DMS79 (cell line): ENCODE data around the gene SLC22A3.
"Not testable (repeated sequence)": the region's sequence is repeated elsewhere in the genome, so short reads cannot be mapped to it uniquely, and the experiment has no call there.

Experiments used
- DNase-seq: peaks from one replicate; lab custom pipeline; 2025; lab: John Stamatoyannopoulos, UW

Gene SLC22A3

DNA sequence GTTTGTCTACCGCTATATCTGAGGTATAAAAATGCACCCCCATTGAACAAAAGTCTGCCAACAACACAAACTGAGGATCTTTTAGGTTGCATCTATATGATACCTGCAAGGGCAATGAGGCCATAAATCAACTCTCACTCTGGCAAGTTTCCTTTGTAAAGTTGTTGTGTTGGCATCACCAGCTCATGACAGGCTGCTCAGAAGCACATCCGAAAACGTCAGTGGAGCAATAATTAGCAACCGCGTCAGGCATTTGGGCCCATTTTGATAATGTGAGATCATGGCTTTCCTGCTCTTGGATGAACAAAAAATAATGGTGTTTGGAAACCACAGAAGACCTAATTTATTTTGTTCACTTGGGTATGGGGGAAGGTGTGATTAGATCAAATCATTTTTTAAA is 12.0 kb upstream of the SLC22A3 start:
- no peak for DNase-seq

DNA sequence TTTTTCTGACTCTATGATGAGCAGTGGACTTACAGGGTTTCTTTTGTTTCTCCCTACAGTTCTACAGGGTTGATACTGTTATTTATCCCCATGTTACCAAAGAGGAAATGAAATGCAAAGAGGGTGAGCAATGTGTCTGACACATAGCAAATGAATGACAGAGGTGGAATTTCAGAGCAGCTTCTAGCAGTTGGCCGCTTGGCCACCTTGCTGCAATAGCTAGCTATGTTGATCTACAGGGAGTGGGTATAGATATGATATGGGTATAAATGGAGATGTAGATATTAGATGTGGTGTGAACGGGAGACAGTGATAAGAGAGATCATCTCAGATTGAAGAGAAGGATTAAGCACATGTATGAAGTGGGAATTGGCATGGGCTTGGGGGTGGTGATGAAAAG is 10.9 kb upstream of the SLC22A3 start:
- no peak for DNase-seq

DNA sequence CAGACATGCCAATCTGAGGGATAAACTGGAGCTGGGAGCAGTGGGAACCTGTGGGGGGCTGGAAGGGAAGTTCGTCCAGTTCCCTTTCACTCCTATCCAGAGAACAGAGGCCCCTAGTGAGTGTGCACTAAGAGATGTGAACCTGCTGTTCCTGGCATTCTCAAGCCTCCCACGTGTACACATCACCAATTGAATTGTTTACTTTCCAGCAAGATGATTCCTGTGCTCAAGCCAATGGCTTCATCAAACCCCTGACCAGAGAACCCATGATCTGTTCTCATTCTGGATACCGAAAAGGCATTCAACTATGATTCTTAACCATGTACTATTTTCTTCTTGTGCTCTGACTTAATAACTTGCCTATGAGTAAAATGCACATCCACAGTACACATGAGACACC is 10.2 kb upstream of the SLC22A3 start:
- DNase-seq: no peak

DNA sequence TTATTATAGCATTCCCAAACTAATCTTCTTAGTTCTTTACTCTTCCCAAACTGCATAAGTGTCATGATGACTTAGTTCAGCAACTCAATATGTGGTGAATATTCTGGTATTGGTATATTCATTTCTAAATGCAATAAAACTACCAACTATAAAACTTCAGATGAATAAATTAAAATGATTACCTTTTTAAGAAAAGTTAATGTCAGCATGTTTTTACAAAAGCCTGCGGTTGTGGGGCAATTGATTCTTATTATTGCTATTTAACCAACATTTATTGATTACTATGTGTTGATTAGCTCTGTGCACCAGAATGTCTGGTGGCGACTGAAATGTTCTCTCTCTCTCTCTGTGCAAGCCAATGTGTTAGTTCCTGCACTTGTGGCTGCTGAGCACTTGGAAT is 5.0 kb upstream of the SLC22A3 start:
- DNase-seq: no peak

DNA sequence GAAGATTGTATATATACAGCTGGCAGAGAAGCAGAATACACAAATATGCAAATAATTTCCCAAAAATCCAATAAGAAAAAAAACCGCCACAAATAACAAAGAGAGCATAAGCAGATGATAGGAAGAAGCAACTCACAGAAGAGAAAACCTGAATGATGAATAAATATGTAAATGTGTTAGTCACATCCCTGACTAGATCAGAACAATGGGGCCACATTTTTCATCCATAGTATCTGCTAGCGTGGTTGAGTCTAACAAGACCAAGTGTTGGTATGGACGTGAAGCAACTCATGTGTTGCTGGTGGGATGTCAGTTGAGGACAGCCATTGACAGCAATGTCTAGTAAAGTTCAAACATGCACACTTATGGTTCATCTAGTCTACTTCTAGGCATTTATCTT is 3.9 kb upstream of the SLC22A3 start:
- no peak for DNase-seq

DNA sequence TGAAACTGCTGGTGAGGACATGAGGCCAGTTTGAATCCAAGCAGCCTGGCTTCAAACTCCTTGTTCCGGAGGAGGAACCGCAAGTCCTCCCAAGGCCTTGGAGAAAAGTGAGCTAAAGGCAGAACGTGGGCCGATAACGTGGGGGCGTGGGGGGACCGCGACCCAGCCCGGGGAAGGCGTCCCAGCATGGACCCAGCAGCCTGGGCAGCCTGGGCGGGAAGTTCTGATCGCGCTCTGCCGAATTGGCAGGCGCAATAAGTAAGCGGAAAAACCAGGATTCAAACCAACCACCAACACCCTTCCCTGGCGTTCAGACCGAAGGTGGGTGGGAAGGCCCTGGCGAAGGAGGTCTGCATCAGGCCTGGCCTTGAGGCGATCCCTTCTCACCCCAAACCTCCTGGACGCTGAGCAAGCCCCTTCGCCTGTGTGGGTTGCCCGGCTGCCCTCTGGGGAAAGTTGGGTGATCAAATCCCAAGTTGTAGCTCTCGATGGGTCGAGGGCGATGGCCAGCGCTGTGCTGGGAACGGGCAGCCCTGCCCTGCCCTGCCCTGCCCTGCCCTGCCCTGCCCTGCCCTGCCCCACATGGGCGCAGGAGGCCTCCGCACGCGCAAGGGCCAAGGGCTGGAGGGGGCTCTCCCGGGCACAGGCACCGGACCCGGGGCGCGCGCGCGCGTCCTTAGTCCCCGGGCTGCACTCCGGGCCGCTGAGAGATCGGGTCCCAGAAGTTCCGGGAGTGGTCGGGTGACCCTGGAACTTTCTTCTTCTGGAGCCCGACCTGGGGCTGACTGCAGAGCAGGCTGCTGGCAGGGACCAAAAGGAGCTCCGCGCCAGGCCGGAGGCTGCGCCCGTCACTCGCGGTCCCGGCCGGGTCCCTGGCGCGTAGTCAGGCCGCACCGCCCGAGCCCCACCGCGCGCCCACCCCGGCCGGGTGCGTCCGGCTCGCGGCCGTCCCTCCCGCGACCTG is 637 bp upstream of the SLC22A3 start:
- no peak for DNase-seq

DNA sequence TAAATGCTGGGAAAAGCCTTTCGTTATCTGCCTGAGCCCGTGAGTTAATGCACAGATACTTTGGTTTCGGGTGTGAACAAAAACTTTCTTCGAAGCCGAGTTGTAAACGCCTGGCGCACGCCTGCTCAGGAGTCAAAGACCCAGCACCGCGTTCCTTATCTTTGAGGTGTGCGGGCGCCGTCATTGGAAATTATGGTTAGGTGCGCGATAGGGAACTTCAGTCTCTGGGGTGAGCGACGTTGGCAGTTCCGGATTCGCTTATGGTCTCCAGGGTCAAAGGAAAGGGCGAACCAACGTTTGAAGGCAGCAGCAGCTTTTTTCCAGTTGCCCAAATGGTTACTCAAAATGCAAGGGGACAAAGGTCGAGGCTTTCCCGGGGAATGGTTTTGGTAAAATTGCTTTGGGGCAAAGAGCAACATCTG is 853 bp downstream of the SLC22A3 start:
- DNase-seq: no peak

DNA sequence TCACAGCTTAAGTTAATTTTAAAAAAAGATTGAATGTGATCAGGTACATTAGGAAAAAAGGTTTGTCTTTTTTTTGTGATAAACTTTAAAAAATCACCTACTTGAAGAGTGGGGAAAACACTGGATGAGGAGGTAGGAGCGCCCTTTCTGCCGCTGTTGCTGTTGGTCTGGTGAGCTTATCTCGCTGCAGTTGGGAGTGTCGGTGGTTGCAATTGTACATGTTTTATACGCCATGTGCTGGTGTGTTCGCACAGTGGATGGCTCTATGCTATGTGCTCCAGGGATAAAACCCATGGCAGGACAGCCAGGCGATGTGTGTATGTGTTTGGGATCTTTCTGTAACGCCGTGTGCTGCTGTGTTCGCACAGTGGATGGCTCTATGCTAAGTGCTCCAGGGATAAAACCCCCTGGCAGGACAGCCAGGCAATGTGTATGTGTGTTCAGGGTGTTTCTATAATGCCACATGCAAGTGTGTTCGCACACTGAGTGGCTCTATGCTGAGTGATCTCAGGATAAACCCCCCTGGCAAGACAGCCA is 1.7 kb downstream of the SLC22A3 start:
- DNase-seq: no peak

DNA sequence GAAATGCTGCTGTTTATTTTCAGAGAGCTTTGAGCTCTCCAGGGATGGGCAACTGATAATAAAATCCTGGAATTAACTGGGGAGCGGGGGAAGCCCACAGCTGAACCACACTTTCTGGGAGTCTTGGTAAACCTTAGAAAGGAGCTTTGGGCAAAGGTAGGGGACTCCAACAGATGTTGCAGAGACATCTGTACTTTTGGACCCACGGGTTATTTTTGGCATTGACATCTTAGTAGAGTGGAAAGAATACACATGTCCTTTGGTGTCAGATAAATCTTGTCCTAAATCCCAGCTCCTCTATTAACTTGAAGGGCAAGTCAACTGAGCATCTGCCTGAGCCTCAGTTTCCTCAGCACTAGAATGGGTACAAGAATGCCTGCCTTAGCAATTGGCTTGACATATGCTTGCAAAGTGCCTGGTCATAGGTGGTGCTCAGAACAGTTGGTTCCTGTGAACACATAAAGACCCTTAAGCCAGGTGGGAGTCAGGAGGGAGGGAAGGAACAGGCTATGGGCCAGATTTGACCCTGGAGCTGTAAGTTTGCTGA is 5.8 kb downstream of the SLC22A3 start:
- DNase-seq: no peak

DNA sequence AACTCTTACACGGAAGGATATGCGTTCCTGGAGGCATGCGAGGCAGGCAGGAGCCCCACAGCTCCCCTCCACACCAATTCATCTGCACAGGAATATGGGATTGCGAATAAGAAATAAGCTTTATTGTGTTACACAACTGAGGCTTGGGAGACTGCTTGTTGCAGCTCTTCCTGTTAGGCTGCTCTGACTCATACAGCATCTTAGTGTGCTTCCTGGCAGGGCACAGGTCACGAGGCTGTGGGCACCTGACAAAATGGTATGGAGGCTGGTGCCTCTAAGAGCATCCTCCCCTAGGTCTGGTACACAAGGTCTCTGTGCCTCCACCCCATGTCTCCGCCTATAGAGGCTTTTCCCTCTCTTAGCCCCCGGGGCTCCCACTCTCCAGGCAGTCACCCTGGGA is 6.8 kb downstream of the SLC22A3 start:
- no peak for DNase-seq

DNA sequence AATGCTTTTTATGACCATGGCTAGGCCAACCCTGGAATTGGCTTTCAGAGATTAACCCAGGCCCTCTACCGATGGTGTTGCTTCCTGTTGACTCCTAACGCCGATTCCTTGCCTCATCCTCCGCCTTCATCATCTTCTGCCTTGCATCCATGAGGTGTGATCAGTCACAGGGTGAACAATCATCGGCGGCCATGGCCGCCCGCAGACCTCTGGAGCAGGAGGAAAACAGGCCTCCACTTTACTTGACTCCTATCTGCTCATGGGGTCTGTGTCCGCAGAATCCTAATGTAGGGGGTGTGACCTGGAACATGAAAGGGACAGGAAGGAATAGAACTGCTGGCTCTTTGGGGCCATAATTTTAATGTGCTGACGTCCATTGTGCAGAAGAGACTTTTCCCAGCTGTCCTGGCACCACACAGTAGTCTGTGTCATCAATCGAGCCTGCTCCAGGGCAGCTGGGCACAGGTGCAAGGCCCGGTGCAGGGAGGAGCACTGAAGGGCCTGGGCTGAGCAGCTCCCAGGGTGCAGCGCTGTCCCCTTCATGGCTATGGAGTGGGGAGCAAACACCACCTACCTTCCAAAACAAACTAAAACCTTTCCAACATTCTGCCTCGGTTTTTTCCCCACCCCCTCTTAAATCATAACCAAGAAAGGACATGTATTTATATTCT is 8.0 kb downstream of the SLC22A3 start:
- DNase-seq: no peak

DNA sequence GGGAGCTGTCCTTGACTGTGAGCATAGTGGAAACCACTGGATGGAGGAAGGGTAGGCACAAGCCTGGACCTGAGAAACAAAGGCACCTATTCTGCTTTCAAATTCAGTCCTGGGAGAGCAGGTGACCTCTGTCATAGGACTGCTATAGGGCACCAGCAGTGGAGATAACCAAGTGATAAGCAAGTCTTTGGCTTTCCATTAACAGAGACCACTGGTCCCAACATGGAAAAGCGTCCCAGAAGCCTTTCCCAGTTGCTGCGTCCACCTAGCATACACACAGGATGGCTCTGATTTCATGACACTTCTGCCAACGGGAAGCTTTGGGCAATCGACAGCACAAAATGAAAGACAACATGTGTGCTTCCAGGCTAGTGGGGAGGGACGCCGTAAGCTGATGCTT is 8.9 kb downstream of the SLC22A3 start:
- DNase-seq: no peak

DNA sequence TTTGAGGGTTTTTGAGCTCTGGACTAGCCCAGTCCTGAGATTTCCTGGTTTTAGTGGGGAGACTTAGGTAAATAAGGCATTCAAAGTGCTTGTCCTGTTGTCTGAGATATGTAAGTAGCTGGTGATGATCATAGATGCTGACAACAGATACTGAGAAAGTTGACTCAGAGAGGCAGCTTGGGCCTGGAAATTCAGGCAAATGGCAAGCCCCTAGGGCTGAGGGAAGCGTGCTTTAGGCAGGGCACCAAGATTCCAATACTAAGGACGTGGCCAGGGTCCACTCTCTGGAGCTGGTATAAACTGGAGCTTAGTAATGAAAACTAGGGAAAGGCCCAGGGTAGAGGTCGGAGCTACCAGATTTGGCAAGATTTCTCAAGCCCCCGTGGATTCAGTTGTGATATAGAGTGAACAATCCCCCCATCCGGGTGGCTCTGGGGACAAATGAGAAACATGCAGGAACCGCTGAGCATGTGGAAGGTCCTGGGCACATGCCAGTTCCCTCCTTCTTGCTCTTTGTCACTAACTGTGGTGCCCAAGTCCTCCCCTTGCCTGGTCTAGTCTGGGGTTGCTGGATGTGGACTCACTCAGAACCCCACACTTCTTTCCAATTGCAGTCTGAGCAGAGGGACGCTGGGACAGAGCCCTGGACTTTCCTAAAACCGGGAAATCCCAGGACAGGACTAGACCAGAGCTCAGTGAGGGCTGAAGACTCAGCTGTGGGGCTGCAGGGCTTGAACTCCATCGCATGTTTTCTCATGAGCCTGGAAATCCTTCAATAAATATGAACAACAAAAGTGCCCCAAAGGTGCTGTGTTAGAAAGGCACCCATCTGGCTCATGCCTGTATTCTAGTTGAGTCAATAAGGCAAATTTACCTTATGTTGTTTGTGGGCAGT is 10.3 kb downstream of the SLC22A3 start:
- DNase-seq: no peak

DNA sequence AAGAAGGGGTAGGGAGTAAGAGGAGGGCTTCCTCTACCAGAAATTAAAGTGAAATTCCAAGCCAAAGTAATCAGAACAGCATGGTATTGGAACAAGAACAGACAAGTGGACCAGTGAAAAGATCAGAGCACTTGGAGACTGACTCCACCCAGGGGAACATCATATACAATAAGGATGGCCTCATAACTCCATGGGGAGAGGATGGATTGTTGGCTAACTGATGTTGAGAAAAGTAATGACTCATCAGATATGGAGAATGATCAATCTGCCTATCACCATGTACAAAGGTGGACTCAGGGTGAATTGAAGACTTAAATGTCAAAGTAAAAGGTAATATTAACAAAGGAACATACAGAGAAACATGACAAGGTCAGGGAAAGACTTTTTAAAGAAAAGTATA is 12.8 kb downstream of the SLC22A3 start:
- DNase-seq: no peak

DNA sequence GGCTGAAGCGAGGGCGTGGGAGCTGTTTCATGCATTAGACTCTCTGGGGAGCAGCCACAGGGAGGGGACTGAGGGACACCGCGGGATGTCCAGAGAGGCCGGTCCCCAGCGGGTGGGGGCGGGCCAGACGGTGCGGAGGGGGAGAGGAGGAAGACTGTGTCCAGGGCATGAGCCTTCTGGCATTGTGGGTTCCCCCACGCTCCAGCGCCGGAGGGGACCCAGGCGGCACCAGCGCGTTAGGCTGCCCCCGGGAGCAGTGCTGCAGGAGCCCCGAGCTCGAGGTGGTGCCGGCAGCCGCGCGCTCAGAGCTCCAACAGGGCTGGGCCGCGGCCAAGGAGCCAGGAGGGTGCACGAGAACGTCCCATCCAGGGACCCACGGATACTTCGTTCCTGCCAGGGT is 14.4 kb downstream of the SLC22A3 start:
- DNase-seq: no peak

DNA sequence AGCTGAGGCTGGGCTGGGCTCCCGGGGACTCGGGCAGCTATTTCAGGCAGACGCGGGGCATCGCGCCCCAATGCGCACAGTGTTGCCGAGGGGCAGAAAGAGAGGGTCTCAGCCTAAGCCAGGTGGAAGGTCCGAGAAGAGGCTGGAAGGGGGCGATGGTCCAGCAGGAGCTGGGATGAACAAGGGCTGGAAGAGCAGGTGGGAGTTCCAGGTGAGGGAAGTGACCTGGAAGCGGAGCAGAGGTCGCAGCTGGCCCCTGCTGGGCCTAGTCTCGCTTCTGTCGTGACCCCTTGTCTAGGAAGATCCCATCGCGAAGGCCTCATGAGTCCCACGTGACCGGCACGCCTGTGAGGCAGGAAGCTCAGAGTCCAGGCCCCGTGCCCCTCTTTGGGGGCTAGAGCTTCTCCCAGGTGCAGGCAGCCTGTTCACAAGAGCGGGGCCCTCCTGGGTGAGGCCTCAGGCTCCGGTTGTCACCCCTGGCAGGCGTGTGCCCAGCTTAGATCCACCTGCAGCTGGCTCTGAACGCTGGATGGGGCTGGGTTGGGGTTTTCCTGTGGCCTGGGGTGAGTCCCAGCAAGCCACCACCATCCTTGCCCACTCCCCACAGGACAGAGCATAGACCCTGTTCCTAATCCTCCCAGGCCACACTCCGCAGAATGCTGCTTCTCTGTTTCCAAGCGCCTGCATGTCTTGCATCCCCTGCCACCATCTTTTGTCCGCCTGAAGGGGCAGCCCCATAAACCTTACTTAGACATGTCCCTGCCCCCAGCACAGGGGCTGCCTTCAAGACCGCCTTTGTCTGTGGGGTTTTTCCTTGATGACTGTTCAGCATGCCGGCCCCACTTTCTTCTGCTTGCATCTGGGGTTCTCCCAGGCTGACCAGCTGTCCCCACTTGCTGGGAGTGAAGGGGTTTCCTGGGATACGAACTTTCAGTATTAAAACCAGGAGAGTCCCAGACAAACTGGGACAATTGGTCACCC is 15.1 kb downstream of the SLC22A3 start:
- no peak for DNase-seq

DNA sequence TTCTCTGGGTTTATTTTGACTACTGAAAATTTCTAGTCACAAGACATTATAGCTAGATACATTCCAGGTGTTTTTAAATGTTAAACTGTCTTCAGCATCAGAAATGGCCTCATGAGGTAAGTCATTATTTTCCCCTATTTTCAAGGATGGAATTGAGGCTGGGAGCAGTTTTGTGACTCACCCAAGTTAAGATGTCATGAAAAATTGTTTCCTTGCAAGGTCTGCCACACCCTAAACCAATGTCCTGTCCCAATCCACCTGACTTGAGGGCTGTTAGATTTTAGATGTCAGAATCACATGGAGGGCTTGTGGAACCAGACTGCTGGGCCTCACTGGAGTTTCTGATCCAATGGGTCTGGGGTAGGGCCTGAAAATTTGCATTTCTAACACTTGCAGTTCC is 16.9 kb downstream of the SLC22A3 start:
- no peak for DNase-seq

DNA sequence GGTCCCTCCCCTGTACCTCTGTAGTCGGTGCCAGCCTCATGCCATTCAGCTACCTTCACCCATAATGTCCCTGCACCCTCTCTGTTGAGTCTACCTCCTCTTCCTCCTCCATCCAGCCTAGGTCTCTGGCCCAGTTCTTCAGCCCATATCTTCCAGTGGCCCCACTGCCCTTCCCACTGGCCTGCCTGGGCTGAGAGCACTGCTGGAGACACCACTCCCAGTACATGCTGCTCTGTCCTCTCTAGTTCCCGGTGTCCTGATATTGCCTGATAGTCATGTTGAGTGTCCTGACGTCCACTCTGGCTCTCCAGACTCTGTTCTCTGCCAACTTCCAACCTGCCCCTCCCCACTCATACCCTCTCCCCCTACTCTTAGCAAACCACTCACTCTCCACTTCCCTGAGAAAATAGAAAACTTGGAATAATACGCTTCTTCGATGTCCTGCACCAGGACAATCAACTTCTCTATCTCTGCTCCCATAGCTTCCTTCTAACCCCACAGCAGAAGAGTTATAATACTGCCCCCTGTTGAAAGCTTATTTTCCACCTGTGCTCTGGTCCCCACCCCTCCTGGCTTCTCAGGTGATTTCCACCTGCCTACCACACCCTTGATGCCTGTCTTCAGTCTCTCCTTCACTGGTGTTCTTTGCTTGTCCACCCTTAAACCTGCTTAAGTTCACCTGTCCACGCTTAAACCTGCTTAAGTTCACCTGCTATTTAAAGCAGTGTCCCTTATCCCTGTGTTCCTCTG is 19.8 kb downstream of the SLC22A3 start:
- DNase-seq: no peak

DNA sequence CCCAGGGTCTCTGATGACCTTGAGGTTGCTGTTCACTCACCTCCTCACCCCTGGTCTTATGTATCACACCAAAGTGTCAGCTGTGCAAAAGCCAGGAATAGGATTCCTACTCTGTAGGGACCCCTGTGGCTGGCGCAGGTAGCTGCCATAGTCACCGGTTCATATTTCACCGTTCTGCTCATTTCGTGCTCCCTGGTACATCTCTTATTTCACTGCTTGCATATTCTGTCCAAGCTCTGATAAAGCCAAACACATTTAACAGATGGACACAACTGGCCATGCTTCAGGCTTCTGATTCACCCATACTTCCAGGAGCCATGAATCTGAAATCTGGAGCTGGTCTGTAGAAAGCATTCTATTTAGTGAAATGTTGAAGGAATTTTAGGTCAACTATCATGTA is 20.5 kb downstream of the SLC22A3 start:
- DNase-seq: no peak

DNA sequence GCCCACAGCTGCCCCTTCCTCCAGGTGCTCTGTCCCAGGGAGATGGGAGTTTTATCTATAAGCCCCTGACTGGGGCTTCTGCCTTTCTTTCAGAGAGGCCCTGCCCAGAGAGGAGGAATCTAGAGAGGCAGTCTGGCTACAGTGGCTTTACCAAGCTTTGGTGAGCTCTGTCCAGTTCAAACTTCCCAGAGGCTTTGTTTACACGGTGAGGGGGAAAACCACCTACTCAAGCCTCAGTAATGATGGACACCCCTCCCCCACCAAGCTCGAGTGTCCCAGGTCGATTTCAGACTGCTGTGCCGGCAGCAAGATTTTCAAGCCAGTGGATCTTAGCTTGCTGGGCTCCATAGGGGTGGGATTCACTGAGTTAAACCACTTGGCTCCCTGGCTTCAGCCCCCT is 25.4 kb downstream of the SLC22A3 start:
- not testable (repeated sequence) for DNase-seq
